Lung (tissue), 12 donors: ENCODE measurements around the gene TMEM176A. TPM values are rescaled to one million over a fixed set of nuclear protein-coding genes. Genes with fewer than 3 reads are reported as not detected.

Source experiments
- ATAC-seq: fragments of 200-7000 bp; cut with Tn5 transposase; one replicate; pipeline ENCODE4 v1.9.1; 2020; ENCODE audit warnings: moderate number of reproducible peaks; ENCODE audit not compliant: insufficient read depth, low FRiP score
- DNase-seq, 3 donors: peaks; one replicate each; pipeline ENCODE4 v3.0.0-alpha.2; 2013 to 2017
- H3K27ac ChIP-seq, 2 donors: one replicate each; pipeline ENCODE4 v1.5.1; 2013; ENCODE audit warnings: mild to moderate bottlenecking in 2 of 2, moderate library complexity in 2 of 2, control low read depth in 1 of 2, inconsistent platforms in 1 of 2, low read depth in 1 of 2, low read length in 1 of 2
- H3K27me3 ChIP-seq, 3 donors: one replicate each; pipeline ENCODE4 v1.5.1; 2013; ENCODE audit warnings: low read length in 2 of 3; ENCODE audit not compliant: control insufficient read depth in 3 of 3, insufficient read depth in 3 of 3
- H3K36me3 ChIP-seq, 4 donors: one replicate each; pipeline ENCODE4 v1.5.1; 2013; ENCODE audit warnings: low read length in 4 of 4, mild to moderate bottlenecking in 1 of 4, moderate library complexity in 1 of 4; ENCODE audit not compliant: control insufficient read depth in 4 of 4, insufficient read depth in 4 of 4
- H3K4me1 ChIP-seq, 5 donors: one replicate each; pipeline ENCODE4 v1.5.1; 2013; ENCODE audit warnings: low read length in 5 of 5, mild to moderate bottlenecking in 2 of 5, moderate library complexity in 1 of 5; ENCODE audit not compliant: control insufficient read depth in 5 of 5, insufficient read depth in 5 of 5
- H3K4me3 ChIP-seq: one replicate; pipeline ENCODE4 v1.5.1; 2013; ENCODE audit warnings: mild to moderate bottlenecking, control low read depth, moderate library complexity
- H3K9ac ChIP-seq, 2 donors: one replicate each; pipeline ENCODE4 v1.5.1; 2013; ENCODE audit warnings: low read length in 2 of 2, control low read depth in 1 of 2; ENCODE audit not compliant: insufficient read depth in 1 of 2
- H3K9me3 ChIP-seq, 4 donors: one replicate each; pipeline ENCODE4 v1.5.1; 2013; ENCODE audit warnings: low read length in 3 of 4, mild to moderate bottlenecking in 1 of 4, moderate library complexity in 1 of 4; ENCODE audit not compliant: control insufficient read depth in 4 of 4, insufficient read depth in 3 of 4
- WGBS, 2 donors: extraction: QIAGEN DNeasy Blood & Tissue Kit; methylation state at CpG; one replicate each; pipeline ENCODE4 v1.1.7; 2013; 5-methylcytosine and 5-hydroxymethylcytosine counted together
- polyA plus RNA-seq, 2 donors: library from polyadenylated mRNA; stranded (reverse); fragments of 200-250 nt; gene quantifications; one replicate each; pipeline ENCODE4 v1.2.1, GENCODE V29; 2013
- total RNA-seq, 2 donors: library from RNA; depleted of rRNA in 1 of 2; stranded (reverse); fragments of >200 nt in 1 of 2; gene quantifications; one replicate each; pipeline ENCODE4 v1.2.1, GENCODE V29; 2014 to 2021
- TF ChIP-seq, protein P1 (sequence below): IDR thresholded peaks from 2 replicates; pipeline ENCODE4 v1.5.1; 2012; ENCODE audit warnings: mild to moderate bottlenecking; ENCODE audit errors: control extremely low read depth, extremely low read depth
- donor health status: control.
- donor health status: control.
- donor health status: Bipolar disorder and iron deficiency.
- donor health status: healthy.
- donor health status: DM: yes; HTN: yes; CAD: no.

TMEM176A gene
- total and polyA plus RNA-seq, 4 donors, result 18.3 to 33.1 (median 23.3) TPM

DNA sequence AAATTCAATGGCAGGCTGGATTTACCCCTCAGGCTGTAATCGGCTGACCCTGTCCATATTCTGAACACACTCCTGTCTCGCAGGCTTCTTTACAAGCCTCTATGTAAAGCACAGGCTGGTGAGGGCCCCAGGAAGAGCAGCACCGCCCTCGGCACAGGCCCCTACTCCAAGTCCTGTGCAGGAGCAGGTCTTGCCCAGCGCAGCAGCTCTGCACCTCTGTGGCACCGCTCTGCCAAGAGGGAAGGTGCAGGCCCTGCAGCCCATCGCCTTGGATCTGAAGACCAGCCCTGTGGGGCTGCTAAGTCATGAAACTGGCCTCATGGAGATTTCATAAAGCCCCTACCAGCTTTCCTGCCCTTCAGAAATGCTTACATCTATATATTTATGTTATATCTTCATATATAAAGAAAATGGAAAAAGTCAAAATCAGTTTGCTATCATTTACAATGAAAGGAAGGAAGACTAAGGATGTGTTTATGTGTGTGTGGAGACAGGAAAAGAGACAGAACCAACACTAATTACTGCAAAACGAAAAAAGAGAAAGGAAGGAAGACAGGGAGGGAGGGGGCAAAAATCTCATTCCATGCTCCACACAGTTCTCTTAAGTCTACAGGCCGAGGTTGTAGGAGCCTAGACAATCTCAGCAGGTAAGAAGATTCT, 10.0 kb upstream of the TMEM176A start:
- peaks cover 0 to 1% (median 0%) of the 10 kb centered on the region in 4 donors for H3K36me3 ChIP-seq
- no peaks in the 10 kb centered on the region for H3K27me3 ChIP-seq
- peaks cover 7 to 36% (median 10%) of the 10 kb centered on the region in 5 donors for H3K4me1 ChIP-seq
- 77 to 78% methylated on average over 9 of the region's 9 CpGs for WGBS, 2 donors
- TF ChIP-seq, protein P1, sequence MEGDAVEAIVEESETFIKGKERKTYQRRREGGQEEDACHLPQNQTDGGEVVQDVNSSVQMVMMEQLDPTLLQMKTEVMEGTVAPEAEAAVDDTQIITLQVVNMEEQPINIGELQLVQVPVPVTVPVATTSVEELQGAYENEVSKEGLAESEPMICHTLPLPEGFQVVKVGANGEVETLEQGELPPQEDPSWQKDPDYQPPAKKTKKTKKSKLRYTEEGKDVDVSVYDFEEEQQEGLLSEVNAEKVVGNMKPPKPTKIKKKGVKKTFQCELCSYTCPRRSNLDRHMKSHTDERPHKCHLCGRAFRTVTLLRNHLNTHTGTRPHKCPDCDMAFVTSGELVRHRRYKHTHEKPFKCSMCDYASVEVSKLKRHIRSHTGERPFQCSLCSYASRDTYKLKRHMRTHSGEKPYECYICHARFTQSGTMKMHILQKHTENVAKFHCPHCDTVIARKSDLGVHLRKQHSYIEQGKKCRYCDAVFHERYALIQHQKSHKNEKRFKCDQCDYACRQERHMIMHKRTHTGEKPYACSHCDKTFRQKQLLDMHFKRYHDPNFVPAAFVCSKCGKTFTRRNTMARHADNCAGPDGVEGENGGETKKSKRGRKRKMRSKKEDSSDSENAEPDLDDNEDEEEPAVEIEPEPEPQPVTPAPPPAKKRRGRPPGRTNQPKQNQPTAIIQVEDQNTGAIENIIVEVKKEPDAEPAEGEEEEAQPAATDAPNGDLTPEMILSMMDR, result no peak
- DNase-seq (no peak), ATAC-seq (no peak)
- H3K4me3 ChIP-seq, result no peak overlapping the region
- H3K9me3 ChIP-seq, result peaks cover 0 to 2% (median 0%) of the 10 kb centered on the region in 4 donors
- H3K9ac ChIP-seq, result no peak overlapping the region
- H3K27ac ChIP-seq, result no peak overlapping the region

DNA sequence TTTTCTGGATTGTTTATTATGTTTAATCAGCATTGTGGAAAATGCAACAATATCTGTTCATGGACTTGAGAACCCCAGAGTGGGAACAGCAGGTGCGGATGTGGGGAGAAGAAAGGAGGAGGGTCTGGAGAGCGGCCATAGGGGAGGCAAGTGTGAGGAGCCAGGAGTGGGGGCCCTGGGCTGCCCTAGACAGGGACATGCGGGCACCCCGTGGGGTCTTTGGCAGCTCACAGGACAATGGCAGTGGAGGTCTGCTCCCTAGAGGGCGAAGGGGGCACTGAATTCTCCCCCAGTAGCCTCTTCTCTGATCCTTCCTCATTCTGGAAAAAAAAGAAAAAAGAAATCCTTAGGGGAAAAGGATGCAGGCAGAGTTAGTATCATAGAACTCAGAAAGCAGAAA, 9.3 kb upstream of the TMEM176A start:
- no peaks in the 10 kb centered on the region for H3K27me3 ChIP-seq
- H3K9ac ChIP-seq, result no peak overlapping the region

DNA sequence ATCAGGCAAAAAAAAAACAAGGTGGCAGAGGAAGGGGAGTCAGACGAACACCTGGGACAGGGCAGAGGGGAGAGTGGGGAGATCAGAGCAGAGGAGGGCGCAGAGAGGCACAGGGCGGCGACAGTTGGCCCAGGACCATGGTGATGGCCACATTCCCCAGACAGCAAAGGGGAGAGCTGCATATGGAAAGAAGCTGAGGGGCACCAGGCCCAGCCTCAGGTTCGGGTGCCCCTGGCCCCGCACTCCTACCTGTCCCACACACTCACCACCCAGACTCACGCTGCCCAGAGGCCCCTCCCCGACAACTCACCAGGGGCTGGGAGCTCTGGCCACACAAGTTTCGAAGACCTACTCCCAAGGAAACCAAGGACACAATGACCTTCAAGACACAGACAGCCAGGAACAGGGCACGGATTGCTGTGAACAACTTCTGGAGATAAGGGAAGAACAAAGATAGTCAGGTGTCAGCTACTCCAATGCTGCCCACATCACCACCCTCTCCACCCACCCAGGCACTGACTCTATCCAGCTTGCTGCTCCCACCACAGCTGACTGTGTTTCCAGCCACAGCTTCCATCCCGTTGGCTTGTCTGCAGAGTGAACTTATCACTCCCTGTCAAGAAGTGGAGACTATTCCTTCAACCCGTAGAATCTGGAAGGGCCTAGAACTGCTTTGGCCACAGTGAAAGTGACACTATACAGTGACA, 8.7 kb upstream of the TMEM176A start:
- Histone ChIP-seq H3K4me3 (no peak overlapping the region), H3K4me1 (peaks cover 4 to 29% (median 10%) of the 10 kb centered on the region in 5 donors), H3K27me3 (peaks cover 0 to 1% (median 0%) of the 10 kb centered on the region in 3 donors), H3K9me3 (peaks cover 0 to 2% (median 0%) of the 10 kb centered on the region in 4 donors), H3K36me3 (peaks cover 0 to 1% (median 0%) of the 10 kb centered on the region in 4 donors), H3K27ac (no peak overlapping the region), H3K9ac (no peak overlapping the region)
- DNase-seq, result no peak
- TF ChIP-seq, protein P1, result no peak
- WGBS, 2 donors, result 90 to 92% methylated on average over 12 of the region's 12 CpGs
- ATAC-seq, result no peak

More for the DNA sequence above, 9.3 kb upstream of the TMEM176A start:
- H3K4me1 ChIP-seq, result peaks cover 4 to 29% (median 10%) of the 10 kb centered on the region in 5 donors
- H3K27ac ChIP-seq, result no peak overlapping the region
- no peak overlapping the region for H3K4me3 ChIP-seq
- WGBS, 2 donors, result 89 to 91% methylated on average over 5 of the region's 5 CpGs
- TF ChIP-seq, protein P1, result no peak
- H3K9me3 ChIP-seq, result peaks cover 0 to 2% (median 0%) of the 10 kb centered on the region in 4 donors
- peaks cover 0 to 1% (median 0%) of the 10 kb centered on the region in 4 donors for H3K36me3 ChIP-seq
- no peak for DNase-seq
- no peak for ATAC-seq
